A549 (cell line): Measurements from ENCODE around the gene LRFN5.

ENCODE experiments used
- ELK1 ChIP-seq: fragments of 150-350 bp; IDR thresholded peaks from 2 replicates; pipeline ENCODE4 v1.6.1; 2014; ENCODE audit warnings: low read depth, mild to moderate bottlenecking, low read length
- EP300 ChIP-seq, 2 experiments: fragments of >200 bp; sonication (Bioruptor Twin); formaldehyde crosslinking; IDR thresholded peaks; 2 replicates in 1 of 2; 3 replicates in 1 of 2; pipeline ENCODE4 v1.6.1; 2016 to 2017
- FOSL2 ChIP-seq, 2 experiments: fragments of 450-650 bp in 1 of 2; fragments of >200 bp in 1 of 2; sonication (Bioruptor Twin) in 1 of 2; formaldehyde crosslinking; IDR thresholded peaks; 2 replicates each; pipeline versions ENCODE4 v1.5.0 to v1.6.1; 2016 to 2020; ENCODE audit warnings: mild to moderate bottlenecking in 1 of 2, moderate library complexity in 1 of 2
- JUN ChIP-seq, 2 experiments: fragments of >200 bp; sonication (Bioruptor Twin); formaldehyde crosslinking; IDR thresholded peaks; 2 replicates in 1 of 2; 3 replicates in 1 of 2; pipeline ENCODE4 v1.6.1; 2016 to 2017
- PHF8 ChIP-seq: fragments of 200-600 bp; sonication (generic); IDR thresholded peaks from 2 replicates; pipeline ENCODE4 v1.6.1; 2016; ENCODE audit warnings: low read depth, mild to moderate bottlenecking, antibody characterized with exemption, moderate library complexity, borderline replicate concordance
- POLR2A ChIP-seq: IDR thresholded peaks from 2 replicates; pipeline ENCODE4 v1.6.1; 2012; ENCODE audit warnings: mild to moderate bottlenecking, low read length
- RCOR1 ChIP-seq: fragments of 150-350 bp; IDR thresholded peaks from 2 replicates; pipeline ENCODE4 v1.6.1; 2014; ENCODE audit warnings: antibody characterized with exemption, low read length, low read depth
- TF ChIP-seq, protein P1 (sequence below): fragments of >200 bp; sonication (Bioruptor Twin); formaldehyde crosslinking; IDR thresholded peaks from 3 replicates; pipeline ENCODE4 v1.5.1; 2016
- TF ChIP-seq, protein P2 (sequence below): fragments of 200-600 bp; sonication (generic); IDR thresholded peaks from 2 replicates; pipeline ENCODE4 v1.6.1; 2016; ENCODE audit warnings: antibody characterized with exemption, mild to moderate bottlenecking, moderate library complexity

DNA sequence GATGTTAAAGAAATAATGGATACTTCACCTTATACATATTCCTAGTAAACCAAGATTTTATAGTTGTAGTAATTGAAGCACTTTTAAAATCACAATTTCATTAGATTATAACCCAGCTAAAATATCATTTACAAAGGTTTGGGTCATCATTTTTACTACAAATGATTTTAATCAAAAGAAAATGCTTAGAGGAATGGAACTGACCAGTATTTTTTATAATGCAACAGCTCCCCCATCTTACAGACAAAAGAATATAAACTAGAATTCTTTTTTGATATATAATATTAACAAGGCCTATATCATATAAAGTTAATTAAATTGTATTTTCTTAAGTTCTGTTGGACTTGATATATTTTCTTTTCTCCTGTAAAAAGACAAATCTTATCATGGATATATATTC, 20.4 kb upstream of the LRFN5 start:
- TF ChIP-seq, protein P1, sequence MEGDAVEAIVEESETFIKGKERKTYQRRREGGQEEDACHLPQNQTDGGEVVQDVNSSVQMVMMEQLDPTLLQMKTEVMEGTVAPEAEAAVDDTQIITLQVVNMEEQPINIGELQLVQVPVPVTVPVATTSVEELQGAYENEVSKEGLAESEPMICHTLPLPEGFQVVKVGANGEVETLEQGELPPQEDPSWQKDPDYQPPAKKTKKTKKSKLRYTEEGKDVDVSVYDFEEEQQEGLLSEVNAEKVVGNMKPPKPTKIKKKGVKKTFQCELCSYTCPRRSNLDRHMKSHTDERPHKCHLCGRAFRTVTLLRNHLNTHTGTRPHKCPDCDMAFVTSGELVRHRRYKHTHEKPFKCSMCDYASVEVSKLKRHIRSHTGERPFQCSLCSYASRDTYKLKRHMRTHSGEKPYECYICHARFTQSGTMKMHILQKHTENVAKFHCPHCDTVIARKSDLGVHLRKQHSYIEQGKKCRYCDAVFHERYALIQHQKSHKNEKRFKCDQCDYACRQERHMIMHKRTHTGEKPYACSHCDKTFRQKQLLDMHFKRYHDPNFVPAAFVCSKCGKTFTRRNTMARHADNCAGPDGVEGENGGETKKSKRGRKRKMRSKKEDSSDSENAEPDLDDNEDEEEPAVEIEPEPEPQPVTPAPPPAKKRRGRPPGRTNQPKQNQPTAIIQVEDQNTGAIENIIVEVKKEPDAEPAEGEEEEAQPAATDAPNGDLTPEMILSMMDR: no peak
- no peak for TF ChIP-seq RCOR1
- no peak for TF ChIP-seq ELK1
- TF ChIP-seq JUN (IDR thresholded peaks at IDR 0.05): no peak
- no peak for TF ChIP-seq FOSL2 (IDR thresholded peaks at IDR 0.05)
- no peak for TF ChIP-seq FOSL2 (CRISPR knock-in tag; IDR thresholded peaks at IDR 0.05)
- TF ChIP-seq POLR2A: no peak
- TF ChIP-seq PHF8: no peak
- TF ChIP-seq EP300 (IDR thresholded peaks at IDR 0.05): no peak
- TF ChIP-seq, protein P2, sequence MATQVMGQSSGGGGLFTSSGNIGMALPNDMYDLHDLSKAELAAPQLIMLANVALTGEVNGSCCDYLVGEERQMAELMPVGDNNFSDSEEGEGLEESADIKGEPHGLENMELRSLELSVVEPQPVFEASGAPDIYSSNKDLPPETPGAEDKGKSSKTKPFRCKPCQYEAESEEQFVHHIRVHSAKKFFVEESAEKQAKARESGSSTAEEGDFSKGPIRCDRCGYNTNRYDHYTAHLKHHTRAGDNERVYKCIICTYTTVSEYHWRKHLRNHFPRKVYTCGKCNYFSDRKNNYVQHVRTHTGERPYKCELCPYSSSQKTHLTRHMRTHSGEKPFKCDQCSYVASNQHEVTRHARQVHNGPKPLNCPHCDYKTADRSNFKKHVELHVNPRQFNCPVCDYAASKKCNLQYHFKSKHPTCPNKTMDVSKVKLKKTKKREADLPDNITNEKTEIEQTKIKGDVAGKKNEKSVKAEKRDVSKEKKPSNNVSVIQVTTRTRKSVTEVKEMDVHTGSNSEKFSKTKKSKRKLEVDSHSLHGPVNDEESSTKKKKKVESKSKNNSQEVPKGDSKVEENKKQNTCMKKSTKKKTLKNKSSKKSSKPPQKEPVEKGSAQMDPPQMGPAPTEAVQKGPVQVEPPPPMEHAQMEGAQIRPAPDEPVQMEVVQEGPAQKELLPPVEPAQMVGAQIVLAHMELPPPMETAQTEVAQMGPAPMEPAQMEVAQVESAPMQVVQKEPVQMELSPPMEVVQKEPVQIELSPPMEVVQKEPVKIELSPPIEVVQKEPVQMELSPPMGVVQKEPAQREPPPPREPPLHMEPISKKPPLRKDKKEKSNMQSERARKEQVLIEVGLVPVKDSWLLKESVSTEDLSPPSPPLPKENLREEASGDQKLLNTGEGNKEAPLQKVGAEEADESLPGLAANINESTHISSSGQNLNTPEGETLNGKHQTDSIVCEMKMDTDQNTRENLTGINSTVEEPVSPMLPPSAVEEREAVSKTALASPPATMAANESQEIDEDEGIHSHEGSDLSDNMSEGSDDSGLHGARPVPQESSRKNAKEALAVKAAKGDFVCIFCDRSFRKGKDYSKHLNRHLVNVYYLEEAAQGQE: no peak
